Measurements from ENCODE around the gene FRRS1. TPM values are rescaled to one million over a fixed set of nuclear protein-coding genes. Genes with fewer than 3 reads are reported as not detected.

The FRRS1 gene
- total and polyA plus RNA-seq, 2 experiments from 2014 or later, result 0.34 to 6.8 TPM

DNA sequence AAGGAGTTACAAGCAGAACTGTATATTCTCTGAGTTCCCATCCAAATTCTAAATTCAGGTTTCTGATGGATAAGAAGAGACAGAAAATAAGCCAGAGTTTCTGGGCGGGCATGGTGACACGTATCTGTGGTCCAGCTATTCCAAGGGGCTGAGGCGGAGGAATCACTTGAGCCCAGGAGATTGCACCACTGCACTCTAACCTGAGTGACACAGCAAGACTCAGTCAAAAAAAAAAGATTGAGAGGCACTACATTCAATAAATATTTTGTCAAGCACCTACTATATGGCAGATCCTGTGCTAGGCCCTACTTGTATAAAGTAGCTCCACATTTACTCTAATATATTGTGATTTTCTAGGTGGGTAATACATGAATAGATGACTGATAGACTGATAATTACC is 6.4 kb upstream of the FRRS1 start:
- ATAC-seq, result no peak

More for the DNA sequence above, 6.4 kb upstream of the FRRS1 start:
- no peak for DNase-seq (ENCODE audit: low spot score)
- H3K4me2 ChIP-seq, result no peak overlapping the region
- H2AFZ ChIP-seq, result no peak overlapping the region
- H3K27ac ChIP-seq (ENCODE audit: low read depth), result no peak overlapping the region
- Mint-ChIP-seq H3K36me3 (ENCODE audit: low read depth) (no peaks in the 10 kb centered on the region), H3K4me3 (no peak overlapping the region), H3K27ac (no peak overlapping the region), H3K4me1 (peaks cover 5% of the 10 kb centered on the region; the same call in 2 of the 3 replicates), H3K27me3 (ENCODE audit: insufficient read depth, low read depth, poor library complexity) (peaks cover 3% of the 10 kb centered on the region), H3K9me3 (no peaks in the 10 kb centered on the region)
- 0 out of 2 replicates have a peak, but pooled peaks cover 3% of the 10 kb centered on the region for H3F3A ChIP-seq (replicated peaks; ENCODE audit: low read depth)
- no peaks in the 10 kb centered on the region for H4K20me1 ChIP-seq (replicated peaks; ENCODE audit: insufficient read depth)
- H3K4me3 ChIP-seq, result no peak overlapping the region
- H3K27me3 ChIP-seq (ENCODE audit: insufficient read depth), result no peaks in the 10 kb centered on the region
- no peaks in the 10 kb centered on the region for H3K36me3 ChIP-seq (ENCODE audit: insufficient read depth)
- H3K4me1 ChIP-seq (ENCODE audit: insufficient read depth), result no peaks in the 10 kb centered on the region
- no peaks in the 10 kb centered on the region for H3K79me2 ChIP-seq (replicated peaks; ENCODE audit: insufficient read depth)
- TF ChIP-seq STAT1 (IDR thresholded peaks at IDR 0.05; ENCODE audit: unreplicated experiment), result no peak
- no peak for TF ChIP-seq NANOG (IDR thresholded peaks at IDR 0.05; ENCODE audit: borderline replicate concordance)
- TF ChIP-seq, protein P1, sequence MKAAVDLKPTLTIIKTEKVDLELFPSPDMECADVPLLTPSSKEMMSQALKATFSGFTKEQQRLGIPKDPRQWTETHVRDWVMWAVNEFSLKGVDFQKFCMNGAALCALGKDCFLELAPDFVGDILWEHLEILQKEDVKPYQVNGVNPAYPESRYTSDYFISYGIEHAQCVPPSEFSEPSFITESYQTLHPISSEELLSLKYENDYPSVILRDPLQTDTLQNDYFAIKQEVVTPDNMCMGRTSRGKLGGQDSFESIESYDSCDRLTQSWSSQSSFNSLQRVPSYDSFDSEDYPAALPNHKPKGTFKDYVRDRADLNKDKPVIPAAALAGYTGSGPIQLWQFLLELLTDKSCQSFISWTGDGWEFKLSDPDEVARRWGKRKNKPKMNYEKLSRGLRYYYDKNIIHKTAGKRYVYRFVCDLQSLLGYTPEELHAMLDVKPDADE (IDR thresholded peaks at IDR 0.05), result no peak
- TF ChIP-seq REST (IDR thresholded peaks at IDR 0.05; ENCODE audit: unreplicated experiment), result no peak
- no peak for TF ChIP-seq POLR2AphosphoS5 (IDR thresholded peaks at IDR 0.05; ENCODE audit: low read depth)
- TF ChIP-seq, protein P2, sequence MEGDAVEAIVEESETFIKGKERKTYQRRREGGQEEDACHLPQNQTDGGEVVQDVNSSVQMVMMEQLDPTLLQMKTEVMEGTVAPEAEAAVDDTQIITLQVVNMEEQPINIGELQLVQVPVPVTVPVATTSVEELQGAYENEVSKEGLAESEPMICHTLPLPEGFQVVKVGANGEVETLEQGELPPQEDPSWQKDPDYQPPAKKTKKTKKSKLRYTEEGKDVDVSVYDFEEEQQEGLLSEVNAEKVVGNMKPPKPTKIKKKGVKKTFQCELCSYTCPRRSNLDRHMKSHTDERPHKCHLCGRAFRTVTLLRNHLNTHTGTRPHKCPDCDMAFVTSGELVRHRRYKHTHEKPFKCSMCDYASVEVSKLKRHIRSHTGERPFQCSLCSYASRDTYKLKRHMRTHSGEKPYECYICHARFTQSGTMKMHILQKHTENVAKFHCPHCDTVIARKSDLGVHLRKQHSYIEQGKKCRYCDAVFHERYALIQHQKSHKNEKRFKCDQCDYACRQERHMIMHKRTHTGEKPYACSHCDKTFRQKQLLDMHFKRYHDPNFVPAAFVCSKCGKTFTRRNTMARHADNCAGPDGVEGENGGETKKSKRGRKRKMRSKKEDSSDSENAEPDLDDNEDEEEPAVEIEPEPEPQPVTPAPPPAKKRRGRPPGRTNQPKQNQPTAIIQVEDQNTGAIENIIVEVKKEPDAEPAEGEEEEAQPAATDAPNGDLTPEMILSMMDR (conservative IDR thresholded peaks at IDR 0.05; ENCODE audit: low read depth in 2 of 2), result no peak
- TF ChIP-seq ZNF114 (CRISPR knock-in tag; IDR thresholded peaks at IDR 0.05), result no peak
- no peak for TF ChIP-seq EZH2 (IDR thresholded peaks at IDR 0.05; ENCODE audit: low read depth, unreplicated experiment)
- no peak for TF ChIP-seq JUNB (IDR thresholded peaks at IDR 0.05; ENCODE audit: unreplicated experiment)
- no peak for TF ChIP-seq CREB1 (CRISPR knock-in tag; IDR thresholded peaks at IDR 0.05; ENCODE audit: low read depth)
- TF ChIP-seq, protein P3, sequence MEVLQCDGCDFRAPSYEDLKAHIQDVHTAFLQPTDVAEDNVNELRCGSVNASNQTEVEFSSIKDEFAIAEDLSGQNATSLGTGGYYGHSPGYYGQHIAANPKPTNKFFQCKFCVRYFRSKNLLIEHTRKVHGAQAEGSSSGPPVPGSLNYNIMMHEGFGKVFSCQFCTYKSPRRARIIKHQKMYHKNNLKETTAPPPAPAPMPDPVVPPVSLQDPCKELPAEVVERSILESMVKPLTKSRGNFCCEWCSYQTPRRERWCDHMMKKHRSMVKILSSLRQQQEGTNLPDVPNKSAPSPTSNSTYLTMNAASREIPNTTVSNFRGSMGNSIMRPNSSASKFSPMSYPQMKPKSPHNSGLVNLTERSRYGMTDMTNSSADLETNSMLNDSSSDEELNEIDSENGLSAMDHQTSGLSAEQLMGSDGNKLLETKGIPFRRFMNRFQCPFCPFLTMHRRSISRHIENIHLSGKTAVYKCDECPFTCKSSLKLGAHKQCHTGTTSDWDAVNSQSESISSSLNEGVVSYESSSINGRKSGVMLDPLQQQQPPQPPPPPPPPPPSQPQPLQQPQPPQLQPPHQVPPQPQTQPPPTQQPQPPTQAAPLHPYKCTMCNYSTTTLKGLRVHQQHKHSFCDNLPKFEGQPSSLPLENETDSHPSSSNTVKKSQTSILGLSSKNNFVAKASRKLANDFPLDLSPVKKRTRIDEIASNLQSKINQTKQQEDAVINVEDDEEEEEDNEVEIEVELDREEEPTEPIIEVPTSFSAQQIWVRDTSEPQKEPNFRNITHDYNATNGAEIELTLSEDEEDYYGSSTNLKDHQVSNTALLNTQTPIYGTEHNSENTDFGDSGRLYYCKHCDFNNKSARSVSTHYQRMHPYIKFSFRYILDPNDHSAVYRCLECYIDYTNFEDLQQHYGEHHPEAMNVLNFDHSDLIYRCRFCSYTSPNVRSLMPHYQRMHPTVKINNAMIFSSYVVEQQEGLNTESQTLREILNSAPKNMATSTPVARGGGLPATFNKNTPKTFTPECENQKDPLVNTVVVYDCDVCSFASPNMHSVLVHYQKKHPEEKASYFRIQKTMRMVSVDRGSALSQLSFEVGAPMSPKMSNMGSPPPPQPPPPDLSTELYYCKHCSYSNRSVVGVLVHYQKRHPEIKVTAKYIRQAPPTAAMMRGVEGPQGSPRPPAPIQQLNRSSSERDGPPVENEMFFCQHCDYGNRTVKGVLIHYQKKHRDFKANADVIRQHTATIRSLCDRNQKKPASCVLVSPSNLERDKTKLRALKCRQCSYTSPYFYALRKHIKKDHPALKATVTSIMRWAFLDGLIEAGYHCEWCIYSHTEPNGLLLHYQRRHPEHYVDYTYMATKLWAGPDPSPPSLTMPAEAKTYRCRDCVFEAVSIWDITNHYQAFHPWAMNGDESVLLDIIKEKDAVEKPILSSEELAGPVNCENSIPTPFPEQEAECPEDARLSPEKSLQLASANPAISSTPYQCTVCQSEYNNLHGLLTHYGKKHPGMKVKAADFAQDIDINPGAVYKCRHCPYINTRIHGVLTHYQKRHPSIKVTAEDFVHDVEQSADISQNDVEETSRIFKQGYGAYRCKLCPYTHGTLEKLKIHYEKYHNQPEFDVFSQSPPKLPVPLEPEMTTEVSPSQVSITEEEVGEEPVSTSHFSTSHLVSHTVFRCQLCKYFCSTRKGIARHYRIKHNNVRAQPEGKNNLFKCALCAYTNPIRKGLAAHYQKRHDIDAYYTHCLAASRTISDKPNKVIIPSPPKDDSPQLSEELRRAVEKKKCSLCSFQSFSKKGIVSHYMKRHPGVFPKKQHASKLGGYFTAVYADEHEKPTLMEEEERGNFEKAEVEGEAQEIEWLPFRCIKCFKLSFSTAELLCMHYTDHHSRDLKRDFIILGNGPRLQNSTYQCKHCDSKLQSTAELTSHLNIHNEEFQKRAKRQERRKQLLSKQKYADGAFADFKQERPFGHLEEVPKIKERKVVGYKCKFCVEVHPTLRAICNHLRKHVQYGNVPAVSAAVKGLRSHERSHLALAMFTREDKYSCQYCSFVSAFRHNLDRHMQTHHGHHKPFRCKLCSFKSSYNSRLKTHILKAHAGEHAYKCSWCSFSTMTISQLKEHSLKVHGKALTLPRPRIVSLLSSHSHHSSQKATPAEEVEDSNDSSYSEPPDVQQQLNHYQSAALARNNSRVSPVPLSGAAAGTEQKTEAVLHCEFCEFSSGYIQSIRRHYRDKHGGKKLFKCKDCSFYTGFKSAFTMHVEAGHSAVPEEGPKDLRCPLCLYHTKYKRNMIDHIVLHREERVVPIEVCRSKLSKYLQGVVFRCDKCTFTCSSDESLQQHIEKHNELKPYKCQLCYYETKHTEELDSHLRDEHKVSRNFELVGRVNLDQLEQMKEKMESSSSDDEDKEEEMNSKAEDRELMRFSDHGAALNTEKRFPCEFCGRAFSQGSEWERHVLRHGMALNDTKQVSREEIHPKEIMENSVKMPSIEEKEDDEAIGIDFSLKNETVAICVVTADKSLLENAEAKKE (CRISPR knock-in tag; IDR thresholded peaks at IDR 0.05), result no peak
- TF ChIP-seq ZNF331 (CRISPR knock-in tag; IDR thresholded peaks at IDR 0.05; ENCODE audit: low read depth), result no peak
- TF ChIP-seq EZH2phosphoT487 (IDR thresholded peaks at IDR 0.05; ENCODE audit: unreplicated experiment), result no peak
- H3K9me2 ChIP-seq (ENCODE audit: insufficient read depth), result no peaks in the 10 kb centered on the region
